HG03378 (cell line): Measurements from ENCODE around the gene C1GALT1C1L.
"Not testable (repeated sequence)": the region's sequence is repeated elsewhere in the genome, so short reads cannot be mapped to it uniquely, and the experiment has no call there.

Experiments
- ATAC-seq: cut with Tn5 transposase; IDR thresholded peaks from one replicate; pipeline ENCODE4 v1.9.1; 2021; ENCODE audit warnings: mild to moderate bottlenecking, moderate library complexity; ENCODE audit not compliant: unreplicated experiment

C1GALT1C1L gene

DNA sequence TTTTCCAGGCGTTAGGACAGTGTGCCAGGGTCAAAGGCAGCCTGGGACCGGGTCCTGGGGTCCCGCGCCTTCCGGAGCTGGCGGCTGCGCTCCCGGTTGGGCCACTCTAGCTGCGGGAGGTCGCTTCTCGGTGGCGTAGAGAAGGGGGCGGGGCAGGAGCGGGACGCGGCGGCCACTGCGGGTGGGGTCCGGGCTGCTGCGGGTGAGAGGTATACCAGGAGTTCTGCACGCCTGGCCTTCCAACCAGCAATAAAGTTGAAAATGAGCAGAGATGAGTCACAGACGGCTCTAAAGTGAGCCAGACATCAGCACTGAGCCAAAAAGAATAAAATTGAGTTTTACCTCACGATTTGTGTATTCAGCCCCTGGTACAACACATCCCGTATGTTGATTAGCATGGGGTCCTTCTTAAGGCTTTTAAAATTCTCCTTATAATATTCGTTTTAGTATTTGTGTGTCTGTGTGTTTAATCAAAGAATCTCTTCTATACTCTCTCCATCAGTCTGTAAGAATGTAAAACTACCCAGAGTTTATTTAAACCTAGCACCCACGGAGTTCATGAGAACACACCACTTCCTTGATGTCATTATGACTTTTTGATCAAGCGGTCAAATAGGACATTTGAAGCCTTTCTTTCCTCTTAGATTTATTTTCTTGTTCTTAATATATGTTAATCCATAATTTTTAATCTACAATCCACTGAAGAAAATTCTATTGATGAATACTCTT, at the start of gene C1GALT1C1L:
Gene C1GALT1C1L, minus strand, starts transcription at position 108 of the 729 bp plus-strand sequence. Its CDS starts 107 bp downstream, at position 1.
- ATAC-seq, result no peak

- ATAC-seq, result no peak
Measured at GRCh38 chr2:43725711-43726246, 49.5 kb upstream of the C1GALT1C1L start.

DNA sequence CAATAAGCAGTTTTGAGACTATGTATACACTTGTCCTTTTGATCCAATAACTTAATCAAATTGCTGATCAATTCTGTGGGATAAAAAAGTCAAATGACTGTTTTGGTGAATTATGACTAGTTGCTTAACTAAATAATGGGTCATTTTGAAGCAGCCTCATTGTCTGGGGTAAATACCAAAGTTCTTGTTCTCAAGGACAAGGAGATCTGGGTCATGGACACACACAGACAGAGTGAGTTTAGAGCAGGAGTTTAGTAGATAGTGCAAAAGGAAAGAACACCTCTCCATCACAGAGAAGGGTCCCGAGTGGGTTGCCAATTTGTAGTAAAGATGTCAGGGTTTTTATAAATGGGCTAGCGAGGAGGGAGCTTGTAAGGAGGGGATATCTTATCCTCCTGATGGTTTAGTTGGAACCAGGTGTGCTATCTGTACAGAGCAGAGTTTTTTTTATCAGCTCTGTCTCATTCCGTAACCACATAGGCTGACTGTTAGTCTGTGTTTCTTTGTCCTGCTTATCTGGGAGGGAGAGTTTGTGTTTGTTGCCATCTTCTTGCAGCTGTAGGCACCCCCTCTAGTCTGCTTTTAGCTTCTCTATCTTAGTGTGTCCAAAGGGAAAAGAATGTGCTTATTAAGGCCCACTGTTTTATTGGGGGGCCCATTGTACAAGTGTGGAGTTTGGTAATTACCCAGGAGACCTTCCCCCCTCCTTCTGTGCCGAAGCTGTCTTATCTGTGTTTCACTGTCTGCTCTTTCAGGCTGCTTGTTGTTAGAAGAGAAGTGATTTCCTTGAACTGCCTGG, 48.7 kb upstream of the C1GALT1C1L start:
- ATAC-seq, result no peak

GRCh38 chr2:43718530-43719124, 42.4 kb upstream of the C1GALT1C1L start:
- ATAC-seq, result peak; percentile 66

GRCh38 chr2:43717322-43717721, 41.1 kb upstream of the C1GALT1C1L start:
- ATAC-seq, result no peak

GRCh38 chr2:43715300-43716098, 39.3 kb upstream of the C1GALT1C1L start:
- ATAC-seq, result no peak

DNA sequence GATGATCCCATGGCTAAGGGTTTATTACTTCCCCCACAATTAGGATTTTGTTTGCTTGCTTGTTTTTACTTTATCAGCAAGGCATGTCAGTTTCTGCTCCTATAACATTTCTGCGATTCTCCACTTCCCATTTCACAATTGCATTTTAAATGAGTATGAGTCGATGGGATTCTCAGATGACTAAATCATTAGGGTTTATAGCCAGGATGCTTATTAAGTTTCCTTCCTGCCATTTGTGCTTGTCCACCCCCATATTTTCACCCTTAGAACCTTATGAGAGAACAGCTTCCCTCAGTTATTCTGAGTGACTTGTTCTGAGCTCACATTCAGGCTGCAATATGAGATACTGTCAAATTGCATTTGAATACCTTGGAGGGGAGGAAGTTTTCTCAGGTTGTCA, 37.9 kb upstream of the C1GALT1C1L start:
- no peak for ATAC-seq

GRCh38 chr2:43710866-43711265, 34.6 kb upstream of the C1GALT1C1L start:
- ATAC-seq, result no peak

GRCh38 chr2:43708891-43709290, 32.7 kb upstream of the C1GALT1C1L start:
- no peak for ATAC-seq

GRCh38 chr2:43708178-43708577, 31.9 kb upstream of the C1GALT1C1L start:
- ATAC-seq, result no peak

DNA sequence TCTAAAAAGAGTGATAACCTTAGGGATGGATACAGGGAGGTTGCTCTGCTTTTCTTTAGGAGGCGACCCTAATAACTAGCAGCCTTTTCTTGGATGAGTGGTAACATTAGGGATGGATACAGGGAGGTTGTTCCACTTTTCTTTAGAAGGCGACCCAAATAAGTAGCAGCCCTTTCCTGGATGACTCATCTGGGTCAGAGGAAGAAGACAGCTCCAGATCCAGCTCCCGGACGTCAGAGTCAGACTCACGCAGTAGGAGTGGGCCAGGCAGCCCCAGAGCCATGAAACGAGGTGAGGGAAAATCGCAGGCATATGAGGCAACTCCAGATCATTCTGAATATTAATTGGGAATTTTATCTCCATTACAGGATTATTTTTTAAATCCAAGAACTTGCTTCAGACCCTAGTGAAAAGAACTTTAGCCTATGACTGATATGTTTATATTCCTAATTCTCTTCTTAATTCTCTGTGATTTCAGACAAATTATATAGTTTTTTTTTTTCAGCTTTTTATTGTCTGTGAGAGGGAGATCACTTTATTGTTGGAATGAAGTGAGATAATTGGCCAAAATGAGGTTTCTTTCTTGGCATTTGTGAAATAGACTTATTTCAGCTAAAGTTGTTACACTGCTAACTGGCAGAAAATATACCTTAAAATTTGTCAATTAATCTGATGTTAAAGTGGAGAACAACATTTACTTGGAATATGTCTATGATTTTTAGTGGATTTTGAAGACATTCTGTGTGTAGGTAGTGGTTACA, 31.2 kb upstream of the C1GALT1C1L start:
- no peak for ATAC-seq

DNA sequence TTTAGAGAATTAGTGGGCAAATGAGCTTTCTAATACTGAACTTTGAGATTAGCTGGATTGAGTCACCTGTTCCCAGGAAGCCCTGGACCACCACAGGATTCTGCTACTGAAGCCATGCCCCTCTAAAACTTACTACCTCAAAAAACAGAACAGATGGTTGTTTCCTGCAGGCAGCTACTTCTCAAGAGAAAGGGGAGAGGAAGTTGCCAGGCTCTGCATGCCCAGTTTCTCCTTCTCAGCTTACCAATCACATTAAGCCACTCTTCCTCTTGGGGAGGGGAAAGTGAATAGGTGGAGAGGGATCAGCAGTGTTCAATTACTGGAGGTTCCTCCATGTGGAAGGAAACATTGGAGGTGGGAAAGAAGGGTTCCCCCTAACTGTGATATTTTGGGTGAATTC, 24.9 kb upstream of the C1GALT1C1L start:
- ATAC-seq, result no peak

DNA sequence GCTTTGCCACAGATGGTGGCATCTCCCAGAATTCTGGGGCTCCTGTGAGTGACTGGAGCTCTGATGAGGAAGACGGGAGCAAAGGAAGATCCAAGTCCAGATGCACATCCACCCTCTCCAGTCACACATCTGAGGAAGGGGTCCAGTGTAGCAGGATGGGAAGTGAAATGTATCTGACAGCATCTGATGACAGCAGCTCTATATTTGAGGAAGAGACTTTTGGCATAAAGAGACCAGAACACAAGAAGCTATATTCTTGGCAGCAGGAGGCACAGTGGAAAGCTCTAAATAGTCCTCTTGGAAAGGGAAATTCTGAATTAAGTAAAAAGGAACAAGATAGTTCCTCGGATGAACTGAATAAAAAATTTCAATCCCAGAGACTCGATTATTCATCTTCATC, 23.5 kb upstream of the C1GALT1C1L start:
- ATAC-seq, result no peak

GRCh38 chr2:43698140-43698539, 21.9 kb upstream of the C1GALT1C1L start:
- not testable (repeated sequence) for ATAC-seq

DNA sequence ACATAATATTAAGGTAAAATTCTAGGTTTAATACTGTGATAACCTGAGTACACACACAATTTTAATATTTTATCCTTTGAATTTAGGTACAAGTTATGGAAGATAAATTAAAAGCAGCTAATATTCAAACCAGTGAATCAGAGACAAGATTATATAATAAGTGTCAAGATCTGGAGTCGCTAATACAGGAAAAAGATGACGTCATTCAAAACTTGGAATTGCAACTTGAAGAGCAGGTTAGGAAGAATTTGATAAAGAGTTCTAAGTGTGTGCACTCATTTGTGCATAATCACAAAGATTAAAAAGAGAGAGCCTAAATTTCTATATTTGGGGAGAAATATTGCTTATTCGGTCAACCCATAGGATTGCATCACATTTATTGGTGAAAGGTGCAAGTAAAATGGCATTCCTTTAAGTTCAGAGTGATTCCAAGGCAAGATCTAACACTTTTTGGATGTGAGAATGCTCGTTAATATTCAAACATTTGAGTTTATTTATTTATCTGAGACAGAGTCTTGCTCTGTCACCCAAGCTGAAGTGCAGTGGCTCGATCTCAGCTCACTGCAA, 16.3 kb upstream of the C1GALT1C1L start:
- ATAC-seq, result no peak

DNA sequence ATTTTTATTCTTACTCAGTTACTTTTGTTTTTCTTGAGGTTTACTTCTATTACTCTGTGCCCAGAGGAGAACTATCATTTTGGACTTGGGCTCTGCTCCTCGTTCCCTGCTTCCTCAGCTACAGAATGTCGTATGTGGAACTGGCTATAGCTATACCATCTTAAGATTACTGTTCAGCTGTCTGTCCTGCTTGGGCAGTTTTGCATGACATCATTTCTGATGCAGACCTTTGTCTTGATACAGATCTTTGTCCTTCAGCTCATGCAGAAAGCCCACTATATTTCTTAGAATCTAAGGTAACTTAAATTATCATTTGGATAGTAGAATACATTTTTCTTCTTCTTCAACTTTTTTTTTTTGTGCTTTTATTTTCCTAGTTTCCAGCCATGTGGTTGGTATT, 13.8 kb upstream of the C1GALT1C1L start:
- ATAC-seq, result no peak

DNA sequence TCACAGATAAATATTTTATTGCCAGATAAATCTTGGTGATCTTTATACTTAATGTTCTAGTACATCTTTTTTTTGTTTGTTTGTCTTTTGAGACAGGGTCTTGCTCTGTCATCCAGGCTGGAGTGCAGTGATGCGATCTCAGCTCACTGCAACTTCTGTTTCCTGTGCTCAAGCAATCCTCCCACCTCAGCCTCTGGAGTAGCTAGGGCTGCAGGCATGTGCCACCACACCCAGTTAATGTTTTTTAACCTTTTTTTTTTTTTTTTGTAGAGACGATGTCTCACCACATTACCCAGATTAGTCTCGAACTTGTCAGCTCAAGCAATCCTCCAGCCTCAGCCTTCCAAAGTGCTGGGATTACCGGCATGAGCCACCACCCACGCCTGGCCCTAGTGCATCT, 9.1 kb upstream of the C1GALT1C1L start:
- ATAC-seq, result no peak

DNA sequence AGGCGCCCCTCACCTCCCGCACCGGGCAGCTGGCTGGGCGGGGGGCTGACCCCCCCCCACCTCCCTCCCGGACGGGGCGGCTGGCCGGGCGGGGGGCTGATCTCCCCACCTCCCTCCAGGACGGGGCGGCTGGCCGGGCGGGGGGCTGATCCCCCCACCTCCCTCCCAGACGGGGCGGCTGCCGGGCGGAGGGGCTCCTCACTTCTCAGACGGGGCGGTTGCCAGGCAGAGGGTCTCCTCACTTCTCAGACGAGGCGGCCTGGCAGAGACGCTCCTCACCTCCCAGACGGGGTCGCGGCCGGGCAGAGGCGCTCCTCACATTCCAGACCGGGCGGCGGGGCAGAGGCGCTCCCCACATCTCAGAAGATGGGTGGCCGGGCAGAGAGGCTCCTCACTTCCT, 1.6 kb upstream of the C1GALT1C1L start:
- ATAC-seq, result not testable (repeated sequence)

DNA sequence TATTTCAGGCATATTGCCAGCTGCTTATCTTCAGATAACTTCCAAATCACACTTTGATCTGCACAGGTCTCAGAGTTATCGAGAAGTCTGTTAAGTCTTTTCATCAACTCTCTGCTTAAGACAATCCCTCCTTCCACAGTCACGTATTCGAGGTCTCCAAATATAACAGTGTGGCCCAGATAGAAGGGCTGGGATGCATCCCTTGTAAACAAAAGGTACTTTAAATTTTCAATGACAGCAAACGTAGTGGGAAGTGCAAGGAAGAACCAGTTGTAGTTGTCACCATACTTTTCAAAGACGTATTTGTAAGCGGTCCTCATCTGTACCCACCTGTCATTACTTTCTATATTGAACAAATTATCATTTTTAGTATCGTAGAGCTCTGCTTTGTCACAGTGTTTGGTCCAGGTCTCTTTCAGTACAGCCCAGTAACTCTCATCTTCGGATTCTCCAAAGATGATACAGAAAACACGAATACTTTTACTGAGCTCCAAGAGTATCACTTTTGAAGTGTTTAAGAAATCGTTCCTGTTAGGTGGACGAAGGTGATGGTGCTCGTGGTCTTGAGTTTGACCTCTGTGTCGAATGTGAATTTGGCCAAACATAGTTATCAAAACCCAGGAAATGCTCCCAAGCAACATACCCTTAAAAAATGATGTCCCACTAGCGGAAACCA, 445 bp downstream of the C1GALT1C1L start:
- ATAC-seq, result no peak
